HG02884 (cell line): ENCODE data around the gene DENND5B.
"Not testable (repeated sequence)": the region's sequence is repeated elsewhere in the genome, so short reads cannot be mapped to it uniquely, and the experiment has no call there.

ENCODE experiments used
- ATAC-seq: cut with Tn5 transposase; IDR thresholded peaks from one replicate; pipeline ENCODE4 v1.9.1; 2021; ENCODE audit warnings: mild to moderate bottlenecking, moderate library complexity; ENCODE audit not compliant: unreplicated experiment

DENND5B gene

DNA sequence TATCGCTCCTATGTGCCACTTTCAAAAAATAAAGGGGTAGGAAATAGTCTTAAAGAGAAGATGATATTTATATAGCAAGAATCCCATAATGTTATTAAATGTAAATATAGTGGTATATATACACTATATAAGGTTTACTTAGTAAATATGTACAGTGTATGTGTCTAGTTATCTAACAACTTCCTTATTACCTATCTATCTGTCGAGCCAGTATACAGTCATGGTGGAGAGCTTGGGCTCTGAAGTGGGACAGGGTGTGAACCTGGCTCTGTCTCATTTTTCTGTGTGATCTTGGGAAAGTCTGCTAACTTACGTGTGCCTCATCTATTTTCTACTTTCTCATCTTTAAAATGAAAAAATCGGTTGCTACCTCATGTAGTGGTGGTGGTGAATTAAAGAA, 202.2 kb downstream of the DENND5B start:
- ATAC-seq: no peak

DNA sequence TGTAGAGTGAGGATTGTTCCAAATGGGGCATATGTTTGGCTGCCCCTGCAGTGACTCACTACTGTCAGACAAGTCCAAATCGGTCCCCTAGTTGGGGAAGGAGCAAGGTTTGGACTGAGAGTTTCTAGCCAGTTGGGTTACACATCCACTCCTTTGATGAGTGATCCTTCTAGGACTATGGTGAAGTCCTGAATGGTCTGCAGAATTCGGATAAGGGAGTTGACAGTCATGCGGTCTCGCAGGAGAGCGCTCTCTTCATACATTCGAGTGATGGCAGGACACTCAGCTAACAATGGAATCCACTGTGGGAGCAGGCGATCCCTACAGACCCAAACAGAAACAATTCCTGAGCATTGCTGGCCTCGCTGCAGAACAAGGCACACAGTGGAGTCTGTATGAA, 203.5 kb downstream of the DENND5B start:
- ATAC-seq: no peak

DNA sequence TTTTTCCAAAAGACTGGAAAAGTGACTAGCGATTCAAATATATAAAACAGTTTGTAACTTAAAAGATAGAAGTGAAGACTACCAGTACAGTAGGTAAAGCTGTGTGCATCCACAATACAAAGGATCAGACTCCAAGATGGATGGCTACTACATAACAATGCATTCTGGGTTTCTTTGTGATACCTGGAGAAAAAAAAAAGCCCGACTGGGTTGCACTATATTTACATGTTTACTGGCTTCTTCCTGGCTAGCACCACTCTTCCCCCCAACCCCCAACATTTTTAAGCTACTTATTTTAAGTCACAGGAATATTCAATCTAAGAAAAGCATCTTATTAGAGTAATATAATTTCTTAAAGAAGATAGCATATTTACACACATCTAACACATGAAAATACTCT, 203.9 kb downstream of the DENND5B start:
- ATAC-seq: no peak

DNA sequence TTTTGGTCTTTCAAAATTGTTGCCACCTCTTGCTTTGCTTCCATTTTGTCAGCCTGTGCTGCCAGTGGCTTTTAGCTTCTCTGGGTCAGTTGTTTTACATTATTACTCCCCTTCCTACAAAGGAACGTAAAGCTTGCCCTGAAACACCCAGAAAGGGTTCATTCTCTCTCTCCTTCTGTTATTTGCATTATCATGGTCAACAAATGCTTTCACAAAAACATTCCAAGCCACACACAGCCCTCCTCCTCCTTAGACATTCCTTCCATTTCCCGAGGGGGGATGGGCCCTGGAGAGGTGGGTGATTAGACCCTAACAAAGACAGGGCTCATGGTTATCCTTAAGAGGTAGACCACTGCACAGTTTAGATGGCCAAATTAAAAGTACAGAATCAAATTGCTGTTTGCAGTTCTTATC, 204.6 kb downstream of the DENND5B start:
- no peak for ATAC-seq

DNA sequence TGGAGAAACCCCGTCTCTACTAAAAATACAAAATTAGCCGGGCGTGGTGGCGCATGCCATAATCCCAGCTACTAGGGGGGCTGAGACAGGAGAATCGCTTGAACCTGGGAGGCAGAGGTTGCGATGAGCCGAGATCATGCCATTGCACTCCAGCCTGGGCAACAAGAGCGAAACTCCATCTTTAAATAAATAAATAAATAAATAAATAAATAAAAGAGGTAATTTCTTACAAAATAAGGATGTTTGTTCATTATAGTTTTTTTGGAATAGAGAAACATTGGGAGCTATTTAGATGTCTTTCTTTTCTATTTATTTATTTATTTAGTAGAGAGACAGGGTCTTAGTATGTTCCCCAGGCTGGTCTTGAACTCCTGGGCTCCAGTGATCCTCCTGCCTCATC, 213.7 kb downstream of the DENND5B start:
- ATAC-seq: not testable (repeated sequence)

DNA sequence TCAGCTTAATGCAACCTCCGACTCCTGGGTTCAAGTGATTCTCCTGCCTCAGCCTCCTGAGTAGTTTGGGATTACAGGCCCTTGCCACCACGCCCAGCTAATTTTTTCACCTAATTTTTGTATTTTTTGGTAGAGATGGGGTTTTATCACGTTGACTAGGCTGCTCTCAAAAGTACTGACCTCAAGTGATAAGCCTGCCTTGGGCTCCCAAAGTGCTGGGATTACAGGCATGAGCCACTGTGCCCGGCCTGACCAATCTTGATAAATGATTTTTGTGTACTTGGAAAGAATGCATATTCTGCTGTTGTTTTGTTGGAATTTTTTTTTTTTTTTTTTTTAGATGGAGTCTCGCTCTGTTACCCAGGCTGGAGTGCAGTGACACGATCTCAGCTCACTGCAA, 215.5 kb downstream of the DENND5B start:
- not testable (repeated sequence) for ATAC-seq

DNA sequence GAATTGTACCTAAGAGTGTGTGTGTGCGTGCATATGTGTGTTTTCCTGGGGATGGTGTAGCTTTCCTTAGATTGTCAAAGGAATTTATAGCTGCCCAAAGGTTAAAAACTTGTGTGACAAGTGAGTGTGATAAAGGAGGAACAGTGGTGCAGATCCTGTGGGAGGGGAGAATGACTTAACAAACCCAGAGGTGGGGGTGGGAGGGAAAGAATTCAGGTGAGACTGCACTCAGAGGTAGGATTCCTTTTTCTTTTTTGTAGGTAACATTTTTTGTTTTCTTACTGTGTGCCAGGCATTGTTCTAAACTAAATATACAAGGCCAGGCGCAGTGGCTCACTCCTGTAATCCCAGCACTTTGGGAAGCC, 219.7 kb downstream of the DENND5B start:
- ATAC-seq: no peak

DNA sequence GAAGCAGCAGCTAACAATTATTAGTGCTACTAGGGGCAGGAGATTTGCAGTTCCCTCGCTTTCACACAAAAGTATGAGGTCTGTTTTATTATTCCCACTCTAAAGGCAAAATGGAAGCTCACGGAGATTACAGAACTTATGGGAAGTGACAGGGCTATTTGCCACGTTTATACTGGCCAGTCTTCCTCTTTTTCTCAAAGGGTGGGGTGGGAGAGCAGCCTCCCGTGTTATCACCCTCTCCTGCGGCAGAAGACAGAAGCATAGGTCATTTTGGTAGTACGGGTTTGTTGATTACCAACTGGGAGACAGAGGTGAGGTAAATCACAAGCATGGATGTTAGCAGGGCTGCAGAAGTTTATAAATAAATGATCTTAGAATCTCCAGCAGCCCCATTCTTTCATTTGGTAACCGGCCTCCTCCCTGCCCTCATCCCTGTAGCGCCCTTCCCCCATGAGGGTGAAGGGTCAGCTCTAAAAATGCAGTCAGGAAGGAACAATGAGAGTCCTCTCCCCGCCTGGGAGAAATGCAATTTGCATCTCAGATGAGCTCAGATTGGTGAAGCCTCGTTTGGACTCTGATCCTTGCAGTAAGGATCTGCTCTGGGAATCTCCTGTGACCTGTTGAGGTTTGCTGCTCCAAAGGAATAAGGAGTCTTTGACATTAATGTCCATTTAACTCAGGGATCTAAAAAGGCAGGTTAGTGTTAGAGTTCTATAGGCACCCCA, 220.2 kb downstream of the DENND5B start:
- no peak for ATAC-seq

DNA sequence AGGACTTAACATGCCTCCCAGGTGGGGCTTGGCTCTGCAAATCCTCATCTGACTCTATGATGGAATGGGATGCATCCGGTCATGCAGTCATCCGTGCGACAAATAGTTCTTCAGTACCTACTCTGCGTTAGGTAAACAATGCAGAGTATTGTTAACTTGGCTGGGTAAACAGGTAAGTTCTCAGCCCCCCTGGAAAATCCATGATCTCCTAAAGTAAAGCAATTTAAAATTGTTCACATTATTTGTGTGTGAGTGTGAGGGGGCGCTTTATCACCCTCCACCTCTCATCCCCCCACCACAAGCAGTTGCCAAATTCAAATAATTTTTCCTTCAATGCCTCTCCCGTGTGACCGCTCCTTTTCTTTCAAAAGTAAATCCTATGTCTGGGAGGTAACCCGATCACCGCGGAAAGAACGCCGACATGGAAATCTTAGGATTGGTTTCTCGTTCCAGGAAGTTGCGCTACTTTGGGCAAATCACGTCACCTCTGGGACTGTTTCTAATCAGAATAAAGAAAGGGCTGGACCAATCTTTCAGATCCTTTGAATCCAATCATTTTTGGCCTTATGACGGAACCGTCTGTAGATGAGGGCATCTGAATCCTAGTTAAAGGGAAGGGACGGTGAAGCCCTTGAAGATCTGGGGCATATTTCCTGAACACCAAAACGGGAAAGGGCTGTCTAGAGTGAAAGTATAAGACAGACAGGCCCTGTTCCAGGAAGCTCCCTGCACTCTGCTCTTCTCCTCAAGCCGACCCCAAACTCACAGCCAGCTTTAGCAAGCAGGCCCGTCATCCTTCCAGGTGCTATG, 221.0 kb downstream of the DENND5B start:
- ATAC-seq: no peak

DNA sequence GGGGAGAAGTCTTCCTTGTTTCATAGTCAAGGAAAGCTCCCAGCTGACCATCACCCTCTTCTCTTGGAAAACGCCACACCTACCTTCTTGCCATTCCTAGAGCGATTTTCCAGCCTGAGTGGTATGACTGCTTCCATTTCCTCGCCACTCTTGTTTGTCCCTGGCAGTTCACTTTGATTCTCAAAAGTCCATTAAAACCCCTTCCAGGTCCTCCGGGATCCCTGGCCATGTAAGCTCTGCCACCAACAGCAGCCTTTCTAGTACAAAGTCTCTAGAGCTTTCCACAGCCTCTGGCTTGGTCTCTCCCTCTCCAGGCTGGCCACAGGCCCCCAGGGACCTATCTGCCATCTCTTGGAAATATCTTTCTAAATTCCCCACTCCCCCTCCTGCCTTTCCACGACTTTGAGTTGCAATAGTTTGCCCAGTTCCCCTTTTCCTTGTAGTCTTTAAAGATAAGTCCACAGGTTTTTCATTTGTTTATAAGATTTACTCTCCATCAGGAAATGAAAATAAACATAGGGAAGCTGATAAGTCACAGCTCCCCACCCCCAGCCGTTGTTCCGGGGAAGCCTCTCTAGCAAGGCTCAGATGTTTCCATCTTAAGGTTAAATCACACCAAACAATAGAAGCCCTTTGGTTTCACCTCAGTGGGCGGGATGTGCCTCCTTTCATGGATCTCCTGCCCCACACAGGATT, 222.1 kb downstream of the DENND5B start:
- ATAC-seq: no peak

DNA sequence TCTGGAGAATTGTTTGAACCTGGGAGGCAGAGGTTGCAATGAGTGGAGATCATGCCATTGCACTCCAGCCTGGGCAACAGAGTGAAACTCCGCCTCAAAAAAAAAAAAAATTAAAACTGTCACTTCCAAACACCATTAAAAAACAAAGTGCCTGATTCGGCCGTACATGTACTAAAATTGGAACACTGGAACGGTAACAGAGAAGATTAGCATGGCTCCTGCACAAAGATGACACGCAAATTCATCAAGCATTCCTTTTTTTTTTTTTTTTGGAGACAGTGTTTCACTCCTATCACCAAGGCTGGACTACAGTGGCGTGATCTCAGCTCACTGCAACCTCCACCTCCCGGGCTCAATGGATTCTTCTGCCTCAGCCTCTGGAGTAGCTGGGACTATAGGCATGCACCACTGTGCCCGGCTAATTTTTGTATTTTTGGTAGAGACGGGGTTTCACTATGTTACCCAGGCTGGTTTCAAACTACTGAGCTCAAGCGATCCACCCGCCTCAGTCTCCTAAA, 224.8 kb downstream of the DENND5B start:
- no peak for ATAC-seq

DNA sequence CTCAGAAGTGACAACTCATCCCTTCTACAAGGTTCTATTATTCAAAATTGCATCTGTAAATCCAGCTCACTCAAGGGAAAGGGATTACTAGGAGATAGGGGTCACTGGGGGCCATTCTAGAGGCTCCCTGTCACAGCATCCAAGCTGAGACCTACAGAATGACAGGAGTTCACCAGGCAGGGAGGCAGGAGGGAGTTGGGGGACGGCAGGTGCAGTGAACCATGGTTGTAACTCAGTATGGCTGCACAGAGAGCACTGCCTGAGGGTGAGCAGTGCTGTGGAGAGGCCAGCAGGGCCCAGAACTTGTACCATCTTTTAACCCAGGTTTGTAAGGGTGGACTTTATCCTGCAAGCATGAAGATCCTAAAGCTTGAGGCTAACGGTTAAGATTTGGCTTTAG, 227.1 kb downstream of the DENND5B start:
- no peak for ATAC-seq

DNA sequence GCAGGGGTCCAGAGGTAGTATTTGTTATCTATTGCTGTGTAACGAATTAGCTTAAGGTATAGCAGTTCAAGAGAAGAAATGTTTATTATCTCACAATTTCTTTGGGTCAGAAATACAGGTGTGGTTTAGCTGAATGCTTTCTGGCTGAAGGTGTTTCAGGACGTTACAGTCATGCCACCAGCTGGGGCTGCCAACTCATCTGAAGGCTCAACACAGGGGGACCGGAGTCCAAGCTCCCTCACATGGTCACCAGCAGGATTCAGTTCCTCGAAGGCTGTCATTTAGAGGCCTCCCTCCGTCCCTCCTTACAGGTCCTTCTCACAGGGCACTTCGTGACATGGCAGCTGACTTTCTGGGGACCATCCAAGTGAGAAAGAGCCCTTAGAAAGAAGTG, 227.5 kb downstream of the DENND5B start:
- no peak for ATAC-seq

DNA sequence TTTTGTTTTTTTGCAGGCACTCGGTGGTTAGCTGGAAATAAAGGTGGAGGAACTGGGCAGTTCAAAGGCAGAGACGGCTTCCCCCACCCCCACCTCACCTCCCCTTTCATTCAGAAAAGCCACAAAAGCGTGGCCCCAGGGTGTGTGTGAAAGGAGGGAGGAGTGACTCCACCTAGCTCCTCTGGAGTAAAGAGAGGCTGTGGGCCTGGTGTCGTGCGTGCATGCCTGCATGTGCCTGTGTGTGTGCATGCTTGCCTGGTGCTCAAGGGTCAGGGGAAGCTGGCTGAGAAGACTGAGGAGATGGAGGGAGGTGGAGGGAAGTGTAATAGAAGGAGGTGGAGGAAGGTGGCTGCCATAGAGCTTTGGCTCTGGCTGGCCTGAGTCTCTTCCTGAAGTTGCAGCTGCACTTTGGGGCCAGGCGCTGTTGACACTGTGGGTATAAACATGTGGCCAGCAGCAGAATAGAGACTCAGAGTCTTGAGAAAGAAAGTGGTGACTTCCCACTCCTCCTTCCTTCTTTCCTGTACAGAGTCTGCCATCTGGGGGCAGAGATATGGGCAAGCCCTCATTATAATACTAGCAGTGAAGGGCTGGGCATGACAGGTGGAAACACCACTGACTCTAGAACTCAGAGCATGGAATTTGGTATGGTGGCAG, 228.0 kb downstream of the DENND5B start:
- ATAC-seq: peak; percentile 75

DNA sequence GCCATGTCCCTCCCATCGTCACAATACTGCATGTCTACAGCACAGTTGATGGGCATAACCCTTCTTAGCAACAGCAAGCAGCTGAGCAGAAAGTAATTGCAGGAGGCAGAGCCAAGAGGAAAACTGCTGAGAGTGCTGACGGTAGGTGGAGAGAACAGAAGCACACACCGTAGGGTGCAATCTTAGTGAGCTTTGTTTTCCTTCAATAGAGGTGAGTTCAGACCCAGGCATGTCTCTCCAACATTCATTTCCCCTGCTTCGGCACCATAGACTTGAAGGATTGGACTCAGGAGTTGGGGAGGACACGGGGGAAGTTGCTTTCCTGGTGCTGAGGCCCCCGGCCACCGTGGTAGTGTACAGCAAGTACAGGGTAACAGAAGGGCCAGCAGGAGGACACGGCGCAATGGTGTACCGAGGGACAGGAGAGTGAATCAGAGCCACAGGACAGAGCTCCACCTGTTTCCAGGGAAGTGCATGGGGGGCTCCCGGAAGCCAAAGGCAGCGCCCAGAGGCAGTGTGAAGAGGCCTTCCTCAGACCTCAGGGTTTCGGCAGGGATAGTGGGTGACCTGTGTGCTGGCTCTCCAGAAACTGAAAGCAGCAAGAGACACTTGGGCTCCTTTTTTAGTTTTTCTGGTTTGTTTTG, 228.7 kb downstream of the DENND5B start:
- peak; percentile 41 for ATAC-seq

DNA sequence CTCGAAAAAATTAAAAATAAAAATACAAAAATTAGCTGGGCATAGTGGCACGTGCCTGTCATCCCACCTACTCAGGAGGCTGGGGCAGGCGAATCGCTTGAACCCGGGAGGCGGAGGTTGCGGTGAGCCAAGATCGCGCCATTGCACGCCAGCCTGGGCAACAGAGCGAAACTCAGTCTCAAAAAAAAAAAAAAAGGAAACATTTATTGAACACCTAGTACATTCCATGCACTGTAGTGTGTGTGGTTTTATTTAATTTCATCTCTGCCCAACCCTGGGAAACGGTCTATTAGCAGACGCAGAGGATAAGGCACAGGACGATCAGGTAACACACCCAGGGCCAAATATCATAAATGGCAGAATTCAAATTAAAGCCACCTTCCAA, 229.2 kb downstream of the DENND5B start:
- ATAC-seq: no peak

DNA sequence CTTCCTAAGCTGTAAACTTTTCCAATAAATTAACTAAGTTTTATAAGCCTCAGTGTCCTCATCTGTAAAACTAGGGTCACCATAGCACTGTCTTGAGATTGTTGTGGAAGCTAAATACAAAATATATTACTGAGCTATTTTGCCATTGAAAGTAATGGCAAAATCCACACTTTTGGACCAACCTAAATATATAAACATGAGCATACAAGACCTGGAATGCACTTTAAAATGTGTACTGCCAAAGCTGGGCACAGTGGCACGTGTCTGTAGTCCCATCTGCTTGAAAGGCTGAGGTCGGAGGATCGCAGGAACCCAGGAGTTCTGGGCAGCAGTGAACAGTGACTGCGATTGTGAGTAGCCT, 235.2 kb downstream of the DENND5B start:
- ATAC-seq: no peak

DNA sequence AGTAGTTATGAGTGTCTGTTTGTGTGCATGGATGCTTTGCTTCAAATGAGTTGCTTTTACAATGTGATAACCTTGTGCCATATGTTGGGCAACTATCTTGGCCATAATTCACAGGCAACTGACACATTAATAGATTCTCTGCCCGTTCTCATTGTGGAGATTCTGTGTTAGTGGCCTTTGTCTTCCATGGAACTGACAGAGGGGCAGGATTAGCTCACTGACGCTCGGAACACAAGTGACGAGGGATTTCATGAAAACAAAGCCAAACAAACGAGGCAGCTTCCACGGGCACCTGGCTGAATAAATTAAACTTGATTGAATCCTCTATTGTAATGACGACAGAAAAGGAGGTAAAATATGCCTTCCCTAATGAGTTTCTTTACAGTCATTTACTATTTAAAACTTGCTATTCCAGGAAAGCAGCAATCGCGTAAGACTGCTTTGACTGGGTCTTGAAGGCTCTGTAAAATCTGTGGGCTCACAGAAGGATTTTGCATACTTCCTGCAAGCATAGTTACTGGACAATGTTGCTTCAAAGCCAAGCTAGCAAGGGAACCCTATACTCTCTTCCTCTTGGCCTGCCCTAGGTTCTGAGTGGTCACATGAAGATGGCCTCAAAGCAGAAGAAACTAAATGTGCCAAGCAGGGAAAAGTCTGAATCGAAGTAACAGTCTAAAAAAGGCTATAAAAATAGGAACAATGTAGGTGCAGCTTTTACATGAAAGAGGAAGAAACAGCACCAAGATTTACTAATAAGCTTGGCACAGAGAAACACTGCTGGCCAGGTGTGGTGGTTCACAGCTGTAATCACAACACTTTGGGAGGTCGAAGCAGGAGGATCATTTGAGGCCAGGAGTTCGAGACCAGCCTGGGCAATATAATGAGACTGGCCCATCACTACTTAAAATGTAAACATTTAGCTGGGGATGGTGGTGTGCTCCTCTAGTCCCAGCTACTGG, 236.9 kb downstream of the DENND5B start:
- ATAC-seq: no peak

DNA sequence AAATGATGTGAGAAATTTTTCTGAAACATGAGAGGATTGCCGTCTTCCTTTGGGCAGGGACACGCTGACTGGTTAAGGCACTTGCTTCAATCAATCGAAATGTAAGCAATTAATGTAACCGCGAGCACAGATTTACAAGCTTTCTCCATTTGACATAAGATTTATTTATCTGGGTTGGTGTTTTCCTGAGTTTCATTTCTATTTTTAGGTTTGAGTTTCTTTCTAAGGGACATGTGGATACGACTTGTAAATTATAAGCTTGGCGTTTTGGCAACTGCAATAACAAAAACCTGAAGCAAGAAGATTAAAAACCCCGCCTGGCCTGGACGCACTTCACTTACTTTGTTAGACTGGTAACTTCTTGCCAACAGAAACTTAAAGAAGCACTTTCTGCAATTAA, 244.7 kb downstream of the DENND5B start:
- no peak for ATAC-seq

DNA sequence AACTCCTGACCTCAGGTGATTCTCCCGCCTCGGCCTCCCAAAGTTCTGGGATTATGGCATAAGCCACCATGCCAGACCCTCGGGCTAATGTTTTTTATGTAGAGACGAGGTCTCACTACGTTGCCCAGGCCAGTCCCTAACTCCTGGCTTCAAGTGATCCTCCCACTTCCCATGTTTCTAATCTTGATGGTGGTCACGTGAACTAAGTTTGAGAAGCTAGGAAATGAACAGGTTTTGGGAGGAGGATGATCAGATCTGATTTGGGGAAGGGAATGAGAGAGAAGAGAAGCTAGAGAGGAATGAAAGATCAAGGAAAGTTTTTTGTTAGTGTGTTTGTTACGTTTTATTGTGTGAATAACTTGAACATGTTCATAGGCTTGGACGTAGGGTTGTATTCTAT, 247.8 kb downstream of the DENND5B start:
- no peak for ATAC-seq
